WTC11 (cell line): ENCODE data around the gene GABBR2.

Experiments used
- CTCF ChIP-seq: fragments of 200-600 bp; IDR thresholded peaks from 2 replicates; pipeline ENCODE4 v1.8.0; 2022; ENCODE audit warnings: antibody characterized with exemption
- E2F4 ChIP-seq: sonication (generic); formaldehyde crosslinking; IDR thresholded peaks from 2 replicates; pipeline ENCODE4 v1.8.1; 2022; ENCODE audit warnings: low read depth, mild to moderate bottlenecking, moderate library complexity, missing genetic modification reagents, borderline replicate concordance
- E2F5 ChIP-seq: sonication (generic); formaldehyde crosslinking; IDR thresholded peaks from 2 replicates; pipeline ENCODE4 v1.8.1; 2022; ENCODE audit warnings: mild to moderate bottlenecking, moderate library complexity, missing genetic modification reagents
- JUN ChIP-seq: sonication (generic); formaldehyde crosslinking; IDR thresholded peaks from 2 replicates; pipeline ENCODE4 v1.8.0; 2023; ENCODE audit warnings: mild to moderate bottlenecking, missing genetic modification reagents
- NR2C2 ChIP-seq: sonication (generic); formaldehyde crosslinking; IDR thresholded peaks from 2 replicates; pipeline ENCODE4 v1.8.0; 2022; ENCODE audit warnings: mild to moderate bottlenecking, missing genetic modification reagents
- PRRX2 ChIP-seq: fragments of 250-450 bp; sonication (Bioruptor Pico); IDR thresholded peaks from 2 replicates; pipeline ENCODE4 v1.8.0; 2021; ENCODE audit warnings: mild to moderate bottlenecking
- SMAD4 ChIP-seq: sonication (generic); formaldehyde crosslinking; IDR thresholded peaks from 2 replicates; pipeline ENCODE4 v1.8.0; 2022; ENCODE audit warnings: mild to moderate bottlenecking, missing genetic modification reagents
- STAT6 ChIP-seq: sonication (generic); formaldehyde crosslinking; conservative IDR thresholded peaks from 2 replicates; pipeline ENCODE4 v1.8.1; 2023; ENCODE audit warnings: mild to moderate bottlenecking, low read depth, missing genetic modification reagents, moderate library complexity
- USF2 ChIP-seq: sonication (generic); formaldehyde crosslinking; IDR thresholded peaks from 2 replicates; pipeline ENCODE4 v1.8.1; 2023; ENCODE audit warnings: mild to moderate bottlenecking, missing genetic modification reagents, moderate library complexity

GRCh38 chr9:98488571-98489312 is 220.0 kb downstream of the GABBR2 start:
- TF ChIP-seq SMAD4 (CRISPR knock-in tag) (no peak), STAT6 (no peak), NR2C2 (no peak), E2F4 (CRISPR knock-in tag) (no peak), USF2 (CRISPR knock-in tag) (no peak), CTCF (no peak), PRRX2 (CRISPR knock-in tag) (no peak), E2F5 (CRISPR knock-in tag) (no peak), JUN (CRISPR knock-in tag) (no peak)
